Transverse colon (tissue), 4 donors: ENCODE measurements around the gene METTL8. TPM values are rescaled to one million over a fixed set of nuclear protein-coding genes. Genes with fewer than 3 reads are reported as not detected.
"Not testable (repeated sequence)": the region's sequence is repeated elsewhere in the genome, so short reads cannot be mapped to it uniquely, and the experiment has no call there.

Source experiments
- DNase-seq: peaks from one replicate; pipeline ENCODE4 v3.0.0-alpha.2; 2019
- H3K27ac ChIP-seq, 4 donors: fragments of 200-600 bp; sonication (generic); 2 replicates each; pipeline ENCODE4 v1.5.1; 2016 to 2018; ENCODE audit warnings: inconsistent platforms in 4 of 4
- H3K27me3 ChIP-seq: fragments of 200-600 bp; sonication (generic); 2 replicates; pipeline ENCODE4 v1.5.1; 2017; ENCODE audit warnings: inconsistent platforms
- H3K36me3 ChIP-seq, 4 donors: fragments of 200-600 bp; sonication (generic); 2 replicates each; pipeline ENCODE4 v1.5.1; 2017 to 2019; ENCODE audit warnings: inconsistent platforms in 4 of 4
- H3K4me1 ChIP-seq, 4 donors: fragments of 200-600 bp; sonication (generic); 2 replicates each; pipeline ENCODE4 v1.5.1; 2017 to 2020; ENCODE audit warnings: inconsistent platforms in 4 of 4
- H3K4me3 ChIP-seq, 4 donors: fragments of 200-600 bp; sonication (generic); 1 replicate in 1 of 4; 2 replicates in 3 of 4; pipeline versions ENCODE4 v1.5.1 to v1.6.1; 2017 to 2019; ENCODE audit warnings: inconsistent platforms in 4 of 4
- H3K9me3 ChIP-seq, 2 donors: fragments of 200-600 bp; sonication (generic); 2 replicates each; pipeline ENCODE4 v1.5.1; 2017 to 2019; ENCODE audit warnings: inconsistent platforms in 2 of 2
- EP300 ChIP-seq: sonication (generic); formaldehyde crosslinking; IDR thresholded peaks from one replicate; pipeline ENCODE4 v1.6.1; 2017; ENCODE audit warnings: antibody characterized with exemption, low read depth
- POLR2A ChIP-seq: fragments of 450-650 bp; IDR thresholded peaks from one replicate; pipeline ENCODE4 v1.6.1; 2016; ENCODE audit warnings: antibody characterized with exemption, mild to moderate bottlenecking, moderate library complexity
- POLR2AphosphoS5 ChIP-seq, 3 donors: sonication (generic); formaldehyde crosslinking; IDR thresholded peaks; one replicate each; pipeline ENCODE4 v1.6.1; 2016; ENCODE audit warnings: antibody characterized with exemption in 3 of 3
- WGBS, 2 donors: methylation state at CpG; one replicate each; pipeline ENCODE4 v1.1.5; 2018; ENCODE audit warnings: low coverage in 1 of 2; 5-methylcytosine and 5-hydroxymethylcytosine counted together
- in situ Hi-C, 4 donors: fragments of 200-750 bp; cut with MboI; loops; one replicate each; pipeline versions ENCODE4 v1.15.0 to v1.15.1; 2017; ENCODE audit warnings: low sequenced_read_pairs in 3 of 4, low pct_ligation_motif_present in 1 of 4, low pct_unique_long_range_greater_than_20kb in 1 of 4
- intact Hi-C: fragments of 100-400 bp; cut with DNase I; formaldehyde crosslinking; loops from one replicate; pipeline ENCODE4 v1.15.1; 2023; ENCODE audit warnings: low total_unique reads
- total RNA-seq, 4 donors: library from RNA; depleted of rRNA; stranded (reverse); fragments of >200 nt; gene quantifications; one replicate each; pipeline ENCODE4 v1.1.0, GENCODE V29; 2016
- TF ChIP-seq, protein P1 (sequence below), 5 experiments: fragments of 200-600 bp in 3 of 5; fragments of 450-650 bp in 2 of 5; sonication (generic) in 3 of 5; IDR thresholded peaks; 1 replicate in 2 of 5; 2 replicates in 3 of 5; pipeline ENCODE4 v1.5.1; 2016 to 2017; ENCODE audit warnings: antibody characterized with exemption in 5 of 5, inconsistent platforms in 3 of 5, mild to moderate bottlenecking in 2 of 5, moderate library complexity in 1 of 5

METTL8 gene
- total RNA-seq, 4 donors from 2014 or later = 6.7 to 64.5 (median 22.1) TPM

DNA sequence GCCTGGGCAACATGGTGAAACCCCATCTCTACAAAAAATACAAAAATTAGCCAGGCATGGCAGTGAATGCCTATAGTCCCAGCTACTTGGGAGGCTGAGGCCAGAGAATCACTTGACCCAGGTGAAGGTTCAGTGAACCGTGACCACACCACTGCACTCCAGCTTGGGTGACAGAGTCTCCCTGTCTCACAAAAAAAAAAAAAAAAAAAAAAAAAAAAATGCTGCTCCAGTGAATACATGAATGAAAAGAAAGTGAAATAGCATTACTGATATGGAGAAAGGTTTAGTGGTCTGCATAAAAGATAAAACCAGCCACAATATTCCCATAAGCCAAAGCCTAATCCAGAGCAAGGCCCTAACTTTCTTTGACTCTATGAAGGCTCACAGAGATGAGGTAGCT, 44.5 kb downstream of the METTL8 start:
- Histone ChIP-seq H3K27me3 (no peaks in the 10 kb centered on the region), H3K9me3 (no peaks in the 10 kb centered on the region), H3K4me1 (peaks cover 0 to 6% (median 0%) of the 10 kb centered on the region in 4 donors), H3K4me3 (no peak overlapping the region), H3K27ac (no peak overlapping the region), H3K36me3 (no peaks in the 10 kb centered on the region)
- no peak for TF ChIP-seq EP300
- TF ChIP-seq POLR2A = no peak
- TF ChIP-seq, protein P1, sequence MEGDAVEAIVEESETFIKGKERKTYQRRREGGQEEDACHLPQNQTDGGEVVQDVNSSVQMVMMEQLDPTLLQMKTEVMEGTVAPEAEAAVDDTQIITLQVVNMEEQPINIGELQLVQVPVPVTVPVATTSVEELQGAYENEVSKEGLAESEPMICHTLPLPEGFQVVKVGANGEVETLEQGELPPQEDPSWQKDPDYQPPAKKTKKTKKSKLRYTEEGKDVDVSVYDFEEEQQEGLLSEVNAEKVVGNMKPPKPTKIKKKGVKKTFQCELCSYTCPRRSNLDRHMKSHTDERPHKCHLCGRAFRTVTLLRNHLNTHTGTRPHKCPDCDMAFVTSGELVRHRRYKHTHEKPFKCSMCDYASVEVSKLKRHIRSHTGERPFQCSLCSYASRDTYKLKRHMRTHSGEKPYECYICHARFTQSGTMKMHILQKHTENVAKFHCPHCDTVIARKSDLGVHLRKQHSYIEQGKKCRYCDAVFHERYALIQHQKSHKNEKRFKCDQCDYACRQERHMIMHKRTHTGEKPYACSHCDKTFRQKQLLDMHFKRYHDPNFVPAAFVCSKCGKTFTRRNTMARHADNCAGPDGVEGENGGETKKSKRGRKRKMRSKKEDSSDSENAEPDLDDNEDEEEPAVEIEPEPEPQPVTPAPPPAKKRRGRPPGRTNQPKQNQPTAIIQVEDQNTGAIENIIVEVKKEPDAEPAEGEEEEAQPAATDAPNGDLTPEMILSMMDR (IDR thresholded peaks at IDR 0.05) = no peak
- TF ChIP-seq POLR2AphosphoS5 (IDR thresholded peaks at IDR 0.05) = no peak
- no peak for DNase-seq
- WGBS, 2 donors = 85% methylated on average over 1 of the region's 1 CpG; no CpG with 5 or more reads in 1 of the 2 donors
- in situ Hi-C loops (no loop called here), intact Hi-C loops (no loop called here)

DNA sequence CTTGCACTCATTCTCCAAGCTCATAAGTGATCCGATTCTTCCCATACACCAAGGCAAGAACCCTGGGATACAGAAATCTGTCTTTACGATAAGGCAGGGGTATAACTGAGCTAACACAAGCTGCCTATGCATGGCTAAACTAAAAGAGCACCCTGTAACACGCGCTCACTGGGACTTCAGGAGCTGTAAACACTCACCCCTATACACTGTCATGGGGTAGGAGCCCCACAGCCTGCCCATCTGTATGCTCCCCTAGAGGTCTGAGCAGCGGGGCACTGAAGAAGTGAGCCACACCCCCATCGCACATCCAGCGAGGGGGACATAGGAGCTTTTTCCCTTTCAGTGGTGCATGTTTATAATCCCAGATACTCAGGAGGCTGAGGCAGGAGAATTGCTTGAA, 46.7 kb downstream of the METTL8 start:
- intact Hi-C loops = no loop called here
- WGBS, 2 donors = 97 to 100% methylated on average over 3 to 7 of the region's 7 CpGs
- TF ChIP-seq POLR2A (no peak), EP300 (no peak), POLR2AphosphoS5 (IDR thresholded peaks at IDR 0.05) (no peak)
- TF ChIP-seq, protein P1 (IDR thresholded peaks at IDR 0.05) = no peak
- H3K27ac ChIP-seq = no peak overlapping the region
- no peaks in the 10 kb centered on the region for H3K27me3 ChIP-seq
- H3K4me3 ChIP-seq = no peak overlapping the region
- DNase-seq = no peak
- H3K4me1 ChIP-seq = peaks cover 0 to 9% (median 0%) of the 10 kb centered on the region in 4 donors
- no peaks in the 10 kb centered on the region for H3K9me3 ChIP-seq
- in situ Hi-C loops = no loop called here
- no peaks in the 10 kb centered on the region for H3K36me3 ChIP-seq

DNA sequence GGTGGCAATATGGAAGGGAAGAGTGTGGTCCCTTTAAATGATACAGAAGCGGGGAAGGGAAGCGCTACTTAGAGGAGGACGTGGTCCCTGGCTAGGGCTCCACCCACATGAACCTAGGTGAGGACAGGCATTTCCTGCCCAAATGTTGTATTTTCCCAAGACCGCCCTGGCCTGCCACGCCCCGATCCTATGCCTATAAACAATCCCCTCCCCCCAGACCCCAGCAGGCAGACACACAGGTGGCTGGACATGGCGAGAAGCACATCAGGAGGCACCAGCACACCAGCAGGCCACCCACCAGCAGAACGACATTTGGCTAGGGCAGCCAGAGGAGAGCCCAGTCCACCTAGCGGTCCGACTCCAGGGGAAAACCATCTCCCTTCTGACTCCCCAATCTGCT, 47.2 kb downstream of the METTL8 start:
- 90 to 93% methylated on average over 6 to 9 of the region's 10 CpGs for WGBS, 2 donors
- in situ Hi-C loops = no loop called here
- TF ChIP-seq POLR2AphosphoS5 (IDR thresholded peaks at IDR 0.05) (no peak), EP300 (no peak), POLR2A (no peak)
- TF ChIP-seq, protein P1 (IDR thresholded peaks at IDR 0.05) = no peak

DNA sequence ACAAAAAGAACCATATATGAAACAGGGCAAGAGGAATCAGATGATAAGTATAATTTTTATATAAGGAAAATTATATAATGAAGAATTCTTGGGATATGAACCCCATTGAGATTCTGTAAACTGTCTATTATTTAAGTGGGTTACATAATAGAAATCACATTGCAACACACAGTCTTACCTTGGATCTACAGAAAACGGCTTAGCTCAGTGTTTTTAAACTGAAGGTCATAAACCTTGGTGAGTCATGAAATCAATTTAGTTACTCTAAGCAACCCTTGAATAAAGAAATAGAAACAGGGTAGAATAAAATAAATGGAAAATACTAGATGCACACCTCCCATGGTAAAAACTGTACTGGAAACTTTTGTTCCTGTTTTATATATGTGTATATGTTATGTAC, 50.7 kb downstream of the METTL8 start:
- Histone ChIP-seq H3K27ac (no peak overlapping the region), H3K4me3 (no peak overlapping the region), H3K36me3 (no peaks in the 10 kb centered on the region), H3K4me1 (peaks cover 0 to 3% (median 0%) of the 10 kb centered on the region in 4 donors), H3K9me3 (peaks cover 9 to 10% of the 10 kb centered on the region in 2 donors), H3K27me3 (no peaks in the 10 kb centered on the region)
- intact Hi-C loops (no loop called here), in situ Hi-C loops (no loop called here)
- TF ChIP-seq POLR2A = no peak
- TF ChIP-seq, protein P1 (IDR thresholded peaks at IDR 0.05) = no peak
- no peak for DNase-seq
- WGBS, 2 donors = 25 to 68% methylated on average over 1 of the region's 1 CpG

More for the DNA sequence above, 47.2 kb downstream of the METTL8 start:
- H3K27ac ChIP-seq = no peak overlapping the region
- no peaks in the 10 kb centered on the region for H3K27me3 ChIP-seq
- peaks cover 0 to 6% (median 0%) of the 10 kb centered on the region in 4 donors for H3K4me1 ChIP-seq
- no peaks in the 10 kb centered on the region for H3K9me3 ChIP-seq
- no peaks in the 10 kb centered on the region for H3K36me3 ChIP-seq
- H3K4me3 ChIP-seq = no peak overlapping the region
- intact Hi-C loops = no loop called here
- DNase-seq = no peak

DNA sequence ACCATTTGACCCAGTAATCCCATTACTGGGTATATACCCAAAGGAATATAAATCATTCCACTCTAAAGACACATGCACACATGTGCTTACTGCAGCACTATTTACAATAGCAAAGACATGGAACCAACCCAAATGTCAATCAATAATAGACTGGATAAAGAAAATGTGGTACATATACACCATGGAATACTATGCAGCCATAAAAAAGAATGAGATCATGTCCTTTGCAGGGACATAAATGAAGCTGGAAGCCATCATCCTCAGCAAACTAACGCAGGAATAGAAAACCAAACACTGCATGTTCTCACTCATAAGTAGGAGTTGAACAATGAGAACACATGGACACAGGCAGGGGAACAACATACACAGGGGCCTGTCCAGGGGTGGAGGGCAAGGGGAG, 51.6 kb downstream of the METTL8 start:
- WGBS, 2 donors = 97 to 100% methylated on average over 1 of the region's 1 CpG
- H3K27ac ChIP-seq, DNase-seq, H3K9me3 ChIP-seq, H3K4me3 ChIP-seq, intact Hi-C loops, in situ Hi-C loops, H3K36me3 ChIP-seq, H3K27me3 ChIP-seq, H3K4me1 ChIP-seq: not testable (repeated sequence)

DNA sequence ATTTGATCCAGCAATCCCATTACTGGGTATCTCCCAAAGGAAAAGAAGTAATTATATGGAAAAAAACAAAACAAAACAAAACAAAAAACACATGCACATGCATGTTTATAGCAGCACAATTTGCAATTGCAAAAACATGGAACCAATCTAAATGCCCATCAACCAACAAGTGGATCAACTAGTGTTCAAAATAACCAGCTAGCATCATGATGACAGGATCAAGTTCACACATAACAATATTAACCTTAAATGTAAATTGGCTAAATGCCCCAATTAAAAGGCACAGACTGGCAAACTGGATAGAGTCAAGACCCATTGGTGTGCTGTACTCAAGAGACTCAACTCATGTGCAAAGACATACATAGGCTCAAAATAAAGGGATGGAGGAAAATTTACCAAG, 55.9 kb downstream of the METTL8 start:
- in situ Hi-C loops, H3K27me3 ChIP-seq, intact Hi-C loops, H3K27ac ChIP-seq, H3K4me3 ChIP-seq, H3K36me3 ChIP-seq, DNase-seq, H3K4me1 ChIP-seq: not testable (repeated sequence)
- peaks cover 9 to 16% of the 10 kb centered on the region in 2 donors for H3K9me3 ChIP-seq
